ENCODE results near the gene TEX53.
A peak's percentile ranks its signal among the peaks of the same experiment; 100 is the strongest.

Gene TEX53

GRCh38 chr9:114657705-114658104 is at the start of gene TEX53:
Gene TEX53, minus strand, starts transcription at chr9:114657805. Its CDS starts 31 bp downstream, at chr9:114657774.
- no peak for DNase-seq (ENCODE audit: low read depth)
- no peak within 1 kb of the TSS for H3K4me3 ChIP-seq (ENCODE audit: control insufficient read depth, low read depth, low read length)
- TF ChIP-seq CTCF (conservative IDR thresholded peaks at IDR 0.05; ENCODE audit: control insufficient read depth, insufficient read depth, low read depth, low read length), result no peak

- no peak for TF ChIP-seq CTCF (conservative IDR thresholded peaks at IDR 0.05; ENCODE audit: control insufficient read depth, insufficient read depth, low read depth, low read length)
- DNase-seq (ENCODE audit: low read depth), result no peak
- H3K4me3 ChIP-seq (ENCODE audit: control insufficient read depth, low read depth, low read length), result no peak overlapping the region
These were observed 49.1 kb upstream of the TEX53 start for GRCh38 chr9:114706711-114707110.

- H3K4me3 ChIP-seq (ENCODE audit: control insufficient read depth, low read depth, low read length), result no peak overlapping the region
- no peak for DNase-seq (ENCODE audit: low read depth)
- no peak for TF ChIP-seq CTCF (conservative IDR thresholded peaks at IDR 0.05; ENCODE audit: control insufficient read depth, insufficient read depth, low read depth, low read length)
These were observed 44.4 kb upstream of the TEX53 start for GRCh38 chr9:114701988-114702387.

- H3K4me3 ChIP-seq (ENCODE audit: control insufficient read depth, low read depth, low read length), result no peak overlapping the region
- no peak for TF ChIP-seq CTCF (conservative IDR thresholded peaks at IDR 0.05; ENCODE audit: control insufficient read depth, insufficient read depth, low read depth, low read length)
- no peak for DNase-seq (ENCODE audit: low read depth)
These were observed 40.3 kb upstream of the TEX53 start for GRCh38 chr9:114697951-114698351.

GRCh38 chr9:114696814-114697544 is 39.4 kb upstream of the TEX53 start:
- no peak for TF ChIP-seq CTCF (conservative IDR thresholded peaks at IDR 0.05; ENCODE audit: control insufficient read depth, insufficient read depth, low read depth, low read length)
- DNase-seq (ENCODE audit: low read depth), result peak; percentile 53
- no peak overlapping the region for H3K4me3 ChIP-seq (ENCODE audit: control insufficient read depth, low read depth, low read length)

GRCh38 chr9:114695948-114696347 is 38.3 kb upstream of the TEX53 start:
- no peak for DNase-seq (ENCODE audit: low read depth)
- TF ChIP-seq CTCF (conservative IDR thresholded peaks at IDR 0.05; ENCODE audit: control insufficient read depth, insufficient read depth, low read depth, low read length), result no peak

More at GRCh38 chr9:114695948-114696347, 38.3 kb upstream of the TEX53 start:
- no peak overlapping the region for H3K4me3 ChIP-seq (ENCODE audit: control insufficient read depth, low read depth, low read length)
